Fibroblast of the aortic adventitia (primary cell): Measurements from ENCODE around the gene TUBB. TPM values are rescaled to one million over a fixed set of nuclear protein-coding genes. Genes with fewer than 3 reads are reported as not detected.

ENCODE experiments used
- DNase-seq: peaks from one replicate; pipeline ENCODE4 v3.0.0-alpha.2; 2010; ENCODE audit warnings: low read depth
- H3K4me3 ChIP-seq: 2 replicates; pipeline ENCODE4 v1.5.1; 2011; ENCODE audit warnings: low read depth, mild to moderate bottlenecking, control low read depth, low read length, moderate library complexity
- CTCF ChIP-seq: IDR thresholded peaks from 2 replicates; pipeline ENCODE4 v1.5.1; 2011; ENCODE audit warnings: mild to moderate bottlenecking, low read length, control low read depth, inconsistent platforms; ENCODE audit not compliant: insufficient read depth
- total RNA-seq: library from RNA; depleted of rRNA; stranded (reverse); fragments of >200 nt; gene quantifications from 2 replicates; pipeline ENCODE4 v1.2.3, GENCODE V29; 2012; ENCODE audit warnings: low replicate concordance

Gene TUBB
- total RNA-seq, 1 donor = 996 TPM

GRCh38 chr6:30740540-30740870 is 20.4 kb downstream of the TUBB start:
- no peak for TF ChIP-seq CTCF
- no peak for DNase-seq
- no peak overlapping the region for H3K4me3 ChIP-seq

GRCh38 chr6:30741063-30741779 is 21.1 kb downstream of the TUBB start:
- DNase-seq = no peak
- no peak for TF ChIP-seq CTCF

GRCh38 chr6:30741789-30742315 is 21.7 kb downstream of the TUBB start:
- DNase-seq = no peak
- H3K4me3 ChIP-seq = peak overlapping the region; percentile 95
- no peak for TF ChIP-seq CTCF

More at GRCh38 chr6:30741063-30741779, 21.1 kb downstream of the TUBB start:
- H3K4me3 ChIP-seq = peak overlapping the region; percentile 95

GRCh38 chr6:30742316-30743098 is 22.4 kb downstream of the TUBB start, which contains the start of gene FLOT1:
TSS of gene FLOT1 (minus strand) at chr6:30742687. CDS start at chr6:30742189, 498 bp downstream.
- TF ChIP-seq CTCF = no peak
- peak within 1 kb of the TSS; percentile 95 for H3K4me3 ChIP-seq
- DNase-seq = peak; percentile 96

- no peak for TF ChIP-seq CTCF
- peak overlapping the region; percentile 95 for H3K4me3 ChIP-seq
- DNase-seq = peak; percentile 45
These were observed 23.2 kb downstream of the TUBB start for GRCh38 chr6:30743099-30744053.
